GOT3 (cell line): ENCODE measurements around the gene GALNT17.
"Not testable (repeated sequence)": the region's sequence is repeated elsewhere in the genome, so short reads cannot be mapped to it uniquely, and the experiment has no call there.

Experiments used
- DNase-seq: peaks from one replicate; lab custom pipeline; 2025; ENCODE audit warnings: mixed read lengths; lab: John Stamatoyannopoulos, UW

GALNT17 gene

GRCh38 chr7:71694665-71695064, 562.7 kb downstream of the GALNT17 start:
- DNase-seq, result no peak

GRCh38 chr7:71695186-71695585, 563.2 kb downstream of the GALNT17 start:
- no peak for DNase-seq

- no peak for DNase-seq
Observed at GRCh38 chr7:71696511-71696910, 564.6 kb downstream of the GALNT17 start.

GRCh38 chr7:71697400-71697799, 565.5 kb downstream of the GALNT17 start:
- DNase-seq, result no peak

GRCh38 chr7:71705217-71705616, 573.3 kb downstream of the GALNT17 start:
- no peak for DNase-seq

GRCh38 chr7:71705901-71706596, 574.1 kb downstream of the GALNT17 start:
- DNase-seq, result no peak

- DNase-seq, result no peak
Observed at GRCh38 chr7:71706597-71706975, 574.6 kb downstream of the GALNT17 start.

- no peak for DNase-seq
Observed at GRCh38 chr7:71707041-71707440, 575.1 kb downstream of the GALNT17 start.

- no peak for DNase-seq
Observed at GRCh38 chr7:71708710-71709109, 576.8 kb downstream of the GALNT17 start.

- DNase-seq, result no peak
Observed at GRCh38 chr7:71710442-71710841, 578.5 kb downstream of the GALNT17 start.

GRCh38 chr7:71712653-71713180, 580.8 kb downstream of the GALNT17 start:
- no peak for DNase-seq

- DNase-seq, result no peak
Observed at GRCh38 chr7:71716690-71717089, 584.7 kb downstream of the GALNT17 start.

- no peak for DNase-seq
Observed at GRCh38 chr7:71718563-71718962, 586.6 kb downstream of the GALNT17 start.

- no peak for DNase-seq
Observed at GRCh38 chr7:71721742-71722141, 589.8 kb downstream of the GALNT17 start.

- no peak for DNase-seq
Observed at GRCh38 chr7:71723859-71724258, 591.9 kb downstream of the GALNT17 start.

GRCh38 chr7:71727347-71727746, 595.4 kb downstream of the GALNT17 start:
- DNase-seq, result no peak

GRCh38 chr7:71731740-71732139, 599.8 kb downstream of the GALNT17 start:
- DNase-seq, result no peak

- DNase-seq, result peak; percentile 2
Observed at GRCh38 chr7:71733107-71733870, 601.3 kb downstream of the GALNT17 start.

GRCh38 chr7:71735961-71736556, 604.1 kb downstream of the GALNT17 start:
- no peak for DNase-seq

GRCh38 chr7:71737931-71738540, 606.1 kb downstream of the GALNT17 start:
- DNase-seq, result not testable (repeated sequence)

GRCh38 chr7:71739520-71740173, 607.7 kb downstream of the GALNT17 start:
- DNase-seq, result no peak

GRCh38 chr7:71740174-71740560, 608.2 kb downstream of the GALNT17 start:
- DNase-seq, result no peak
